Stimulated activated CD8-positive, alpha-beta memory T cell treated with anti-CD3 and anti-CD28 coated beads, Interleukin-4, amount 100 ng/mL, for 48 hours (primary cell): ENCODE data around the gene FBN1.

ENCODE experiments used
- DNase-seq: peaks from one replicate; pipeline ENCODE4 v3.0.0-alpha.2; 2020

FBN1 gene

GRCh38 chr15:48388910-48389309 lies 256.6 kb downstream of the FBN1 start:
- DNase-seq: no peak

DNA sequence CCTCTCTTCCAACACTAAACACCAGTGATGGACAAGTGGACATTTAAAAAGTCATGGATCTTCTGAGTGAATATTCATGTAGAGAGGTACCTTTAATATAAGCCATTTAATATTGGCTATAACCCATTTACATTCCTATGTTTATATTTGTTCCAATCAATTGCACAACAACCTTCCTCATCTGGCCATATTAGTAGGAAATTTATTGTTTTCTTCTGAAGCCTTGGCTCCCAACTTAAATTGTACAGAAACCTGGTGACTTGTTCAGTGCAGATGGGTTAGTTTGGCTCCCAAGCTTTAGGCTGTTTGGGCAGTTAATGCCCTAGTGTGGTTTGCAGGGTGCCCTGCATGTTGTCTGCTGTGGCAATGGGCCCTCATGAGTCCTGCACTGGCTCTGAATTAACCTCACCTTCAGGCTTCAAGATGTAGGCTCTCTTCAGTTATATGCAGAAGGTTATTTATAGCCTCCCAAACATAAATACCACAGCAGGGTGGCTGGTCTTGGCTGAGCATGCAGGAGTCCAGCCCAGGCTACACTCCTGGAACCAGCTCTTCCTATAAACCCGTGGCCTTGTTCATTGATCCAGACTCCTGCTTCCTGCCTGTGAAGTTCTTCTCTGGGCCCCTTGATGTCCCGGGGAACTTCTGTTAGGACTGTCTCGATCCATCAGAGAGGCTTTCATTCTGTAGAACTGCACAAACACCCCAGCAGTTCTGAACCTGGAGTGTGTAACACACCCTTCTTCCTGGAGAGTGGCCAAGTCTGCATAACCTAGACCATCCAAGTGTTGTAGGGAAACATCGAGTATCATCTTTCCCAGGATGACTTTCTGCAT lies 257.3 kb downstream of the FBN1 start:
- DNase-seq: no peak

- DNase-seq: no peak
Observed at GRCh38 chr15:48385031-48385830, 260.3 kb downstream of the FBN1 start.

DNA sequence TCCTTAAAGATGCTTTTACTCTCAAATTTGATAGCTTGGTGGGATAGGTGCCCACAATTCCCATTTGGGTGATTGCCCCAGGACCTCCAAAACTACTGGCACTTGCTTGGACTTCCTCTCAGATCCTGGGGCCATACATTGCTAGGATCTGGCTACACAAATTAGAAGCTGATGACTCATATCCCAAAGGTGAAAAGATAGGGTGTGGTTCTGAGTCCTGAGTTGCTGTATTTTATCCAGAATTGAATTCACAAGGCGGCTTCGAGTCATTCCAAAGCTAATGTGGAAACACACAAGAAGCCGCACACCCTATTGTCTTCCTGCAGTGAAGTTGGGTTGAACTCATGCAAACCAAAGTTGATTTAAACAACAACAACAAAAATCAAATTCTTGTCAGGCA lies 260.9 kb downstream of the FBN1 start:
- no peak for DNase-seq

DNA sequence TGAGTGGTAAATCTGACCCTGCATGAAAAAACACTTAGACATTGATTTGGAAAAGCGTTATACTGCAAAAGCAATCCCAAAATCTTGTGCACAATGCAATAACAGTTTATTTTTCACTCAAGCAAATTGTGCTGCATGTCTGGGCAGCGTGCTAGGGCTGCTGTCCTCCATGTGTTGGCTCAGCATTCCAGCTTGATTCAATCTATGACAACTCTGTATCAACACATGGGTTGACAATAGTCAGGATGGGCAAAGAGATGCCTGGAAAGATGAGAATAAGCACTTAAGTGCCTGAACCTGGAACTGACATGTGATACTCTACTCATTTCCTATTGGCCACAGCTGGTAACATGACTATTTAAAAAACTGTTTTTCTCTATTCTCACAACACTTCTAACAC lies 262.5 kb downstream of the FBN1 start:
- DNase-seq: no peak

GRCh38 chr15:48381861-48382260 lies 263.6 kb downstream of the FBN1 start:
- DNase-seq: no peak

DNA sequence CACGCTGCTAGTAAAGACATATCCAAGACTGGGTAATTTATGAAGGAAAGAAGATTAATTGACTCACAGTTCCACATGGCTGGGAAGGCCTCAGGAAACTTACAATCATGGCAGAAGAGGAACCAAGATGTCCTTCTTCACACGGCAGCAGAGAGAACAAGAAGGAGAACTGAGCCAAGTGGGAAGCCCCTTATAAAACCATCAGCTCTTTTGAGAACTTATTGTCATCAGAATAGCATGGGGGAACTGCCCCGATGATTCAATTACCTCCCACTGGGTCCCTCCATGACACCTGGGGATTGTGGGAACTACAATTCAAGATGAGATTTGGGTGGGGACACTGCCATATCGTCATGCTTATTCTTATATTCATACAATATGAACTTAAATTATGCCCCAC lies 265.3 kb downstream of the FBN1 start:
- no peak for DNase-seq

GRCh38 chr15:48375767-48376166 lies 269.7 kb downstream of the FBN1 start:
- DNase-seq: no peak

GRCh38 chr15:48374472-48374871 lies 271.0 kb downstream of the FBN1 start:
- no peak for DNase-seq

DNA sequence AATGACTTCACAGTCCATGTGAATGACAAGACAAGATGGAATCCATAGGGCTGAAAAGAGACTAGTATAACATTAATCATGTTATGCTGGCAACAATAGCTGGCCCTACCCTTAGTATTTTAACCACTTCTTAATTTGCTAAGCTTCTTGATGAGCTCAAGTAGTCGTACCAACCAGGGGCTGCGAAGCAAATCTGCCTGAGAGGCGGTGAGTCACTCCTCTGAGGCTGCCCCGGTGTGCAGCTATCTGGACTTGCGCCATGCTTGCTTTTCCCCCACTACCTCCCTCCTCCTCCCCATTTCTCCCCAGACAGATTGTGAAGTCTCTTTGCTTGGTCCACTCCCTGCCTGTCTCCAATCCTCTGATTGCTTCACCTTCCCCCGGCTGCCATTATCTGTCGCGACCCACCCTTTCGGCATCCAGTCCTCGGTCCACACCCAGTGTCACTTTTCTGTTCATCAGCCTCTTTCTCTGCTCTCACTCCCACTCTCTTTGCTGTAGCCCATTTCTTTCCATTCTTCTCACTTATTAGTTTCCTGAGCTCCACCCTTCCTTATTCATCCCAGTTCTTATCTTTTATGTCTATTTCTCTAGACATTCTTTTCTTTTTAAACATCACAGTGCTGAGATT lies 271.6 kb downstream of the FBN1 start:
- DNase-seq: no peak

DNA sequence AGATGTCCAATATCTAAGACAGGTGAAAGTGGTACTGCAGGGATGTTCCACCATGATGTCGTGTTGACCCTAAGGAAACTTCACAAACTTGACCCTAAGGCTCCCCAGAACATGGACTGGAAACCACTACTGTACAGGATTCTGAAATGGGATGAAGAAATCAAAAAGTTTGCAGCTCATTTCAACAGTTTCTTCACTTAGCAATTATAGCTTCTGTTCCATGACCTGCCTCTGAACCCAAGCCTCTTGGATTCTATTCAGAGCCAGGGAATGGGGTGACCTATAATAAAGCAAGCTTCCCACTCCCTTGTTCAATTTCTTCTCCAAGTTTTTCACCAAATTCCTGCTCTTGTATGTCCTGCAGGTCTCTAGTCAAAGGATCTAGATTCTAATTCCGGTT lies 273.5 kb downstream of the FBN1 start:
- DNase-seq: no peak

DNA sequence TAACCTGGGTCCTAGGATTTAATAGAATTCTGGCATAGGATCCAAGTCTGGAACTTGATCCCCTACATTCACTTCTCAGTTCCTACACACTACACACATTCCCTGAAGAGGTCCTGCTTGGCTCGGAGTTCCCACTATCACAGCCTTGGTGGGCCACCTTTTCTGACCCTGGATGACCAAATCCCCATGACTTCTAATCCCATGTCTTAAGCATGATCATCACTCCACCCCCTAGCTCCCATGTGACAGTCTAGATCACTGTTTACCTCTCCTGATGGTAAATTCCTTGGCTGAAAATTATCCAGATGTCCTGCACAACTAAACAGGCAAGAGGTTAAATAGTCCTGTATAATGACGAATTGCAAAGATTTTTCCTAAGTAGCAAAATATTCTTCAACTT lies 274.0 kb downstream of the FBN1 start:
- DNase-seq: no peak

- no peak for DNase-seq
Observed at GRCh38 chr15:48370460-48370859, 275.0 kb downstream of the FBN1 start.

GRCh38 chr15:48367483-48367882 lies 278.0 kb downstream of the FBN1 start:
- no peak for DNase-seq

DNA sequence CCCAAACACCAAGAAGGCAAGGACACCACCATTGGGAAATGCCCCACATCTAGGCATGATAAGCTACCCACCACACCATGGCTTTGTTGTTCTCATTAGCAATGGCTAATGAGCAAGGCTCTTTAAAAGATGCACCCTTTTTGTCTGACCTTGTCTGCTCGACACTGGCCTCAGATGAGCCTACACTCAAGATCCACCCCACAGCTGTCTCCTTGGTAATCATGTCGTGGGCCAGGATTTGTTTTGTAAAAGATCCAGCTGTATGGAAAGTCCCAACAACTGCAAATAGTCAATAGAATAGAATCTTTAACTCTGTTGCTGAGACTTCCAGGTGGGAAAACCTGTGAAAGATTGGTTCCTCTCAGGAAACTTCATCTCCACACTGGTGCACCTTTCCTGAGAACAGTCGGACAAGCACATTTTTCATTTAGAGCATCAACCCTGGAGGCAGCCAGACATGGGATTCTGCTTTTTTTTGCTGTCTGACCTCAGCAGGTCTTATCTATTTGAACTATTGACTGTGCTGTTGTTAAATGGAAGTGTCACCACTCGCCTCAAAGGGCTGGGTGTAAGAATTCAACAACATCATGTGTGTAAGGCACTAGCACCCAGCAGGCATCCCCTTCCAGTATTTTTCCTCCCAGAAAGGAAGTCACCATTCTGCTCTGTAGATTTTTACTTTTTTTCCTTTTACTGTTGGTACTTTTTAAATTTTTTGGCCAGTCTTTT lies 278.8 kb downstream of the FBN1 start:
- DNase-seq: no peak

DNA sequence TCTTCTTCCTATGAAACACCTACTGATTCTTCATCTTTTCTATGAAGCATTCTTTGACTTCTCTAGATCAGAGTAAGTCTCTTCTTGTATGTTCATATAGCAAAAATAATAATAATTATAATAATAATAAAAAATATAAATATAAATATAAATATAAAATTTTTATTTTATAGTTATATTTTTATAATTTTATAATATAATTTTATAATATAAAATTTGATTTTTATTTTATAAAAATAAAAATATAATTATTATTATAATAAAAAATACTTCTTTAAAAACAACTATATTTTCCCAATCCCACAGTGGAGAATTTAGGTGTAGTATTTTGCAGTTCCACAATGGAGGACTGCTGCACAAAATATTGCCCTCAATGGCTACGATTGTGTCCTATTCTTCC lies 279.9 kb downstream of the FBN1 start:
- DNase-seq: no peak

- no peak for DNase-seq
Observed at GRCh38 chr15:48363474-48363873, 282.0 kb downstream of the FBN1 start.

DNA sequence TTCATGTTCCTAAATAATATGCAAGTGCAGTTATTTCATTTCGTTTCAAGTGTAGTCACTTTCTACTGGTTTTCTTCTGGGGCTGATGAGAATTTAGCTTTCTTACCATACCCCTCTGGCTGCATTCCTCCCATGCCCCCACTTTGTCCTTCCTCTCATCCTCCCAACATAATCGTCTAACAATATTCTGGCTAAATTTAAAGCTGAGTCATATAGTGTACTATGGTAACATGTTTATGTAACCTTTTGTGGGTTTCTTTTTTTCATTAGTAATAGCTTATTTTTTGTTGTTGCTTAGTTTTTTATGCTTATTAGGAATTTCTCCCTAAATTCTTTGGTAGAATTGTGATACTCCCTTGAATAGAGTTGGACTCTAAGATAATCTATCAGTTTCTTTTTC lies 283.8 kb downstream of the FBN1 start:
- no peak for DNase-seq

DNA sequence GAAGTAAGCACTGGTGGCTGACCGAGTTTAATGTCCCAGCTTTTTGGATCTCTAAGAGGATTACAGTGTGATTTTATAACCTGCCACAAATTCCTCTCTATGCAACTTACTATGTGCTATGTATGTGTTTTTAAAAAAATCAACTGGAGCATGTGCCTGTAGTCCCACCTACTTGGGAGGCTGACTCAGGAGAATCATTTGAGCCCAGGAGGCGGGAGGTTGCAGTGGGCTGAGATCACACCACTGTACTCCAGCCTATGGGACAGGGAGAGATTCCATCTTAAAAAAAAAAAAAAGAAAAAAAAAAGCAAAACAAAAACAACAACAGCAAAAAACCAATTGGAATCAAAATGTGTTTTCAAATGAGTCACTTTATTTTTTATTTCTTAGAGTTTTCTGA lies 284.7 kb downstream of the FBN1 start:
- DNase-seq: no peak
